Activated CD4-positive, alpha-beta T cell treated with anti-CD3 and anti-CD28 coated beads, Interleukin-2, amount 50 U/mL, for 16 hours (primary cell): ENCODE data around the gene SNTA1.
"Not testable (repeated sequence)": the region's sequence is repeated elsewhere in the genome, so short reads cannot be mapped to it uniquely, and the experiment has no call there.

Source experiments
- DNase-seq: peaks from one replicate; pipeline ENCODE4 v3.0.0-alpha.2; 2020

The SNTA1 gene

GRCh38 chr20:33465481-33466302, 22.1 kb upstream of the SNTA1 start:
- DNase-seq = no peak

- not testable (repeated sequence) for DNase-seq
These were observed 21.2 kb upstream of the SNTA1 start for GRCh38 chr20:33464759-33465158.

- no peak for DNase-seq
These were observed 20.0 kb upstream of the SNTA1 start for GRCh38 chr20:33463332-33464101.

- no peak for DNase-seq
These were observed 17.1 kb upstream of the SNTA1 start for GRCh38 chr20:33460711-33461110.

GRCh38 chr20:33459599-33459998, 16.0 kb upstream of the SNTA1 start:
- no peak for DNase-seq

GRCh38 chr20:33456916-33457642, 13.5 kb upstream of the SNTA1 start:
- peak; percentile 83 for DNase-seq

- no peak for DNase-seq
These were observed 7.3 kb upstream of the SNTA1 start for GRCh38 chr20:33450867-33451266.

- no peak for DNase-seq
These were observed 2.5 kb upstream of the SNTA1 start for GRCh38 chr20:33445881-33446625.

- DNase-seq = peak; percentile 24
These were observed 1.4 kb upstream of the SNTA1 start for GRCh38 chr20:33444797-33445560.

GRCh38 chr20:33443006-33443511, 504 bp downstream of the SNTA1 start:
- no peak for DNase-seq

- DNase-seq = no peak
These were observed 1.2 kb downstream of the SNTA1 start for GRCh38 chr20:33442136-33443005.

GRCh38 chr20:33441142-33441955, 2.2 kb downstream of the SNTA1 start:
- no peak for DNase-seq

- DNase-seq = not testable (repeated sequence)
These were observed 3.0 kb downstream of the SNTA1 start for GRCh38 chr20:33440562-33440961.

GRCh38 chr20:33438481-33438880, 5.1 kb downstream of the SNTA1 start:
- DNase-seq = no peak

GRCh38 chr20:33437141-33437911, 6.2 kb downstream of the SNTA1 start:
- DNase-seq = no peak

- DNase-seq = no peak
These were observed 9.1 kb downstream of the SNTA1 start for GRCh38 chr20:33434434-33434833.

GRCh38 chr20:33433465-33434234, 9.9 kb downstream of the SNTA1 start:
- DNase-seq = no peak

GRCh38 chr20:33431797-33432381, 11.7 kb downstream of the SNTA1 start:
- DNase-seq = no peak
